Neuron (in vitro differentiated cells): ENCODE data around the gene VTI1B.
"Not testable (repeated sequence)": the region's sequence is repeated elsewhere in the genome, so short reads cannot be mapped to it uniquely, and the experiment has no call there.

Source experiments
- H2AFZ ChIP-seq: one replicate; pipeline ENCODE4 v1.6.1; 2013; ENCODE audit warnings: low read depth, mild to moderate bottlenecking, inconsistent platforms, low read length, moderate library complexity
- H3K27me3 ChIP-seq: one replicate; pipeline ENCODE4 v1.6.1; 2013; ENCODE audit warnings: low read length; ENCODE audit not compliant: insufficient read depth
- H3K36me3 ChIP-seq: one replicate; pipeline ENCODE4 v1.6.1; 2013; ENCODE audit warnings: low read length; ENCODE audit not compliant: insufficient read depth
- H3K4me1 ChIP-seq: one replicate; pipeline ENCODE4 v1.6.1; 2013; ENCODE audit warnings: low read length; ENCODE audit not compliant: insufficient read depth
- H3K4me3 ChIP-seq: 2 replicates; pipeline ENCODE4 v1.5.1; 2013; ENCODE audit warnings: mild to moderate bottlenecking, low read length, moderate library complexity
- H3K9me3 ChIP-seq: one replicate; pipeline ENCODE4 v1.6.1; 2013; ENCODE audit warnings: low read length

Gene VTI1B

DNA sequence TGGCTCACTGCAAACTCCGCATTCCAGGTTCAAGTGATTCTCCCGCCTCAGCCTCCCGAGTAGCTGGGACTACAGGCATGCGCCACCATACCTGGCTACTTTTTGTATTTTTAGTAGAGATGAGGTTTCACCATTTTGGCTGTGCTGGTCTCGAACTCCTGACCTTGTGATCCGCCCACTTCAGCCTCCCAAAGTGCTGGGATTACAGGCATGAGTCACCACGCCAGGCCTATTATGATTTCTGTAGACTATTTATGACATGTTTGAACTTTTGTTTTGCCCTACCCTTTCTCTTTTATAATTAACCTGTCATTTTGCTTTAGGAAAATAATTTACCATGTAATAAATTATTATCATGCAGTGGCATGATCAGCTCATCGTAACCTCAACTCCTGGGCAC lies 27.1 kb upstream of the VTI1B start, which contains the start of gene RDH12:
TSS of gene RDH12 (plus strand) at position 395 of the 400 bp plus-strand sequence. CDS start 20,757 bp downstream, outside the sequence.
- not testable (repeated sequence) for H3K36me3 ChIP-seq, H2AFZ ChIP-seq, H3K27me3 ChIP-seq, H3K9me3 ChIP-seq, H3K4me1 ChIP-seq, H3K4me3 ChIP-seq

GRCh38 chr14:67698179-67698578 lies 23.7 kb upstream of the VTI1B start:
- H3K36me3 ChIP-seq = peaks cover under 1% of the 10 kb centered on the region
- H3K4me1 ChIP-seq = peaks cover 6% of the 10 kb centered on the region
- H3K9me3 ChIP-seq = no peaks in the 10 kb centered on the region
- no peak overlapping the region for H2AFZ ChIP-seq
- no peaks in the 10 kb centered on the region for H3K27me3 ChIP-seq
- no peak overlapping the region for H3K4me3 ChIP-seq

- no peak overlapping the region for H3K4me3 ChIP-seq
- peaks cover 6% of the 10 kb centered on the region for H3K4me1 ChIP-seq
- no peak overlapping the region for H2AFZ ChIP-seq
- no peaks in the 10 kb centered on the region for H3K27me3 ChIP-seq
- peaks cover 12% of the 10 kb centered on the region for H3K36me3 ChIP-seq
- no peaks in the 10 kb centered on the region for H3K9me3 ChIP-seq
Observed at GRCh38 chr14:67697006-67697405, 22.6 kb upstream of the VTI1B start.

DNA sequence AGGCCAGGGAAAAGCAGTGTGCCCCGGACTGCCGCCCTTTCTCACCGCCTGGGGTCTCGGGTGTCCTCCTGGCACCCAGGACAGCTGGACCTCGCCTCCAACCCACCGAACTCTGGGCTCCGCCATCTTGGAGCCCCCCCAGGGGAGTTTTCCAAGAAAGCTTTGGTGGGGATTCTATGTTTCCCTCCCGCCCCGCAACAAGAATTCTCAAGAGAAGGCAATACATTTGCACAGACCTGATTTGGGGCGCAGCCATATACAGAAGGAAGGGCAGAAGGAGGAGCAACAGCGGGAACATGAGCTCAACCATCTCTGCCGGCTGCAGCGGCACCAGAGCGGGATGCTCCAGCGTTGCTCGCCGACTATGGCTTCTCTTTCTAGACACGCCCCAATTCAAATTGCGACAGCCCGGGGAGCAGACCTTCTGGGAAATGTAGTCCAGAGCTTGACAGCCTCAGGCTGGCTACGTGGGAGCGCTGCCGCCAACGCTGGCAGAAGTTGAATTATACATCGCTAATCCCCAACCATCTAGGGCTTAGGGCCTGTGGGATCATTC lies 21.0 kb upstream of the VTI1B start, which contains the start of gene RDH11:
TSS of gene RDH11 (minus strand) at position 371 of the 556 bp plus-strand sequence. CDS start at position 310, 61 bp downstream.
- H3K9me3 ChIP-seq = no peaks in the 10 kb centered on the region
- peaks cover 27% of the 10 kb centered on the region for H3K36me3 ChIP-seq
- peak within 1 kb of the TSS; percentile 92 for H3K4me3 ChIP-seq
- peak within 1 kb of the TSS; percentile 62 for H2AFZ ChIP-seq
- H3K4me1 ChIP-seq = peaks cover 6% of the 10 kb centered on the region
- H3K27me3 ChIP-seq = no peaks in the 10 kb centered on the region

GRCh38 chr14:67694791-67695393 lies 20.5 kb upstream of the VTI1B start:
- Histone ChIP-seq H3K4me1 (peaks cover 6% of the 10 kb centered on the region), H2AFZ (peak overlapping the region; percentile 62), H3K27me3 (no peaks in the 10 kb centered on the region)

DNA sequence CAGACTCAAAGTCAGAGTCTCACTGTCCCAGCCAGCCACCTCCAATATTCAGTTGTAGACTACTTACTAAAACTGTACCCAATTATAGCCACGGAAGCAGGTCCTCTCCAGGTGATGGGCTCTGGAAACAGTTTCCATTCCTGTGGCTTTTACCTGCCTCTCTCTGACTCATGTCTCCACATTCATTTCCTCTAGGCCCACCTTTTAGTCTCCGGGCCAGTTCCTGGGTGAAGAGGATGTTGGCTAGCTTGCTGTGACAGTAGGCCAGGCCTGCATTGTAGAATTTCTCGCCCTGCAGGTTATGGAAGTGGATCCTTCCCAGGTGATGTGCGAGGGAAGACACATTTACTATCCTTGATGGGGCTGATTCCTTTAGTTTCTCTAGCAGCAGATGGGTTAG lies 15.6 kb upstream of the VTI1B start:
- Histone ChIP-seq H3K9me3 (peaks cover 2% of the 10 kb centered on the region), H3K27me3 (no peaks in the 10 kb centered on the region), H3K4me3 (no peak overlapping the region), H3K36me3 (peaks cover 76% of the 10 kb centered on the region), H3K4me1 (peaks cover 6% of the 10 kb centered on the region), H2AFZ (no peak overlapping the region)

More at GRCh38 chr14:67694791-67695393, 20.5 kb upstream of the VTI1B start:
- Histone ChIP-seq H3K4me3 (peak overlapping the region; percentile 92), H3K9me3 (no peaks in the 10 kb centered on the region), H3K36me3 (peaks cover 32% of the 10 kb centered on the region)

- H3K4me3 ChIP-seq = no peak overlapping the region
- peaks cover 80% of the 10 kb centered on the region for H3K36me3 ChIP-seq
- no peak overlapping the region for H2AFZ ChIP-seq
- no peaks in the 10 kb centered on the region for H3K27me3 ChIP-seq
- no peaks in the 10 kb centered on the region for H3K4me1 ChIP-seq
- H3K9me3 ChIP-seq = peaks cover 2% of the 10 kb centered on the region
Observed at GRCh38 chr14:67683842-67684241, 9.4 kb upstream of the VTI1B start.

DNA sequence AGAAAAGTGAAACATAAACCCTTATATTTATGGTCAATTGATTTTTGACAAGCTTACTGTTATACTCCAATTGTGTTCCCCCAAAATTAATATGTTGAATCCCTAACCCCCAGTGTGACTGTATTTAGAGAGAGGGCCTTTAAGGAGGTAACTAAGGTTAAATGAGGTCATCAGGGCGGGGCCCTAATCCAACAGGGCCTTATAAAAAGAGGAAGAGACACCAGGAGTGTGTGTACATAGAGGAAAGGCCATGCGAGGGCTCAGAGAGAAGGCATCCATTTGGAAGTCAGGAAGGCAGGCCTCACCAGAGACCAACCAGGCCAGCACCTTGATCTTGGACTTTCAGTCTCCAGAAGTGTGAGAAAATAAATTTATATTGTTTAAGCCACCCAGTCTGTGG lies 6.5 kb upstream of the VTI1B start:
- peaks cover 5% of the 10 kb centered on the region for H3K4me1 ChIP-seq
- peaks cover under 1% of the 10 kb centered on the region for H3K9me3 ChIP-seq
- peaks cover 71% of the 10 kb centered on the region for H3K36me3 ChIP-seq
- no peak overlapping the region for H2AFZ ChIP-seq
- H3K27me3 ChIP-seq = no peaks in the 10 kb centered on the region
- H3K4me3 ChIP-seq = no peak overlapping the region

DNA sequence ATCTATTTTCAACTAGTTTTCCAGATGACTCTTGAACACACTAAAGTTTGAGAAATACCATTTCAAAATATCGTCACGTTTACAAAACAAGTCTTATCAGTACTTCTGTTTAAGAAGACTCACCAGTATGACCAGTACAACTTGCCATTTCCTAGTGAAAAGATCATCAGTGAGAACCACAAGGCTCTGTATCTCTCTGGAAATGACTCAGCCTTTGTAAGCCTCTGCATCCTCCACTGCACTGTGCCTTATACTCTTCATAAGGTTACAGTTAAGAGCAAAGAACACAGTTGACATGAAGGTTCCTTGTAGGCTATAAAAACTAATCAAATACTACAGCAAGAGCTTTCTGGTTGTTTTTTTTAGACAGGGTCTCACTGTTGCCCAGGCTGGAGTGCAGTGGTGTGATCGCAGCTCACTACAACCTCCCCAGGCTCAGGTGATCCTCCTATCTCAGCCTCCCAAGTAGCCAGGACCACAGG lies 5.7 kb upstream of the VTI1B start:
- Histone ChIP-seq H3K27me3 (no peaks in the 10 kb centered on the region), H2AFZ (no peak overlapping the region), H3K9me3 (no peaks in the 10 kb centered on the region), H3K36me3 (peaks cover 63% of the 10 kb centered on the region), H3K4me1 (peaks cover 5% of the 10 kb centered on the region), H3K4me3 (no peak overlapping the region)

DNA sequence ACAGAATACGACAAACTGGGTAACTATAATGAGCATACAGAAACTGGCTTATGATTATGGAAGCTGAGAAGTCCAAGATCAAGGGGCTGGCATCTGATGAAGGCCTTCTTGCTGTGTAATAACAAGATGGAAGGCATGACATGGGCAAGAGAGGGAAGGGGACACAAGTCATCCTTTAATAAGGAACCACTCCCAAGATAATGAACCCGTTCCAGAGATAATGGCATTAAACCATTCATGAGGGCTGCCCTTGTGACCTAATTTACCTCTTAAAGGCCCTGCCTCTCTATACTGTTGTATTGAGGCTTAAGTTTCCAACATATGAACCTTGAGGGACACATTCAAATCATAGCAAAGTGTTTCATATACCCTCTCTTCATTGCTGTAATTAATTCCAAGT lies 4.6 kb upstream of the VTI1B start:
- no peak overlapping the region for H2AFZ ChIP-seq
- no peaks in the 10 kb centered on the region for H3K27me3 ChIP-seq
- H3K4me1 ChIP-seq = peaks cover 5% of the 10 kb centered on the region
- H3K36me3 ChIP-seq = peaks cover 51% of the 10 kb centered on the region
- H3K9me3 ChIP-seq = no peaks in the 10 kb centered on the region
- H3K4me3 ChIP-seq = no peak overlapping the region

- H3K4me1 ChIP-seq = peaks cover 18% of the 10 kb centered on the region
- peak overlapping the region; percentile 90 for H2AFZ ChIP-seq
- H3K36me3 ChIP-seq = peaks cover 22% of the 10 kb centered on the region
- H3K4me3 ChIP-seq = peak overlapping the region; percentile 55
- H3K27me3 ChIP-seq = no peaks in the 10 kb centered on the region
- H3K9me3 ChIP-seq = no peaks in the 10 kb centered on the region
Observed at GRCh38 chr14:67675219-67675582, 769 bp upstream of the VTI1B start.

GRCh38 chr14:67674139-67674479 lies 323 bp downstream of the VTI1B start:
- no peaks in the 10 kb centered on the region for H3K9me3 ChIP-seq
- H3K4me3 ChIP-seq = peak overlapping the region; percentile 55
- H2AFZ ChIP-seq = peak overlapping the region; percentile 90
- peaks cover 18% of the 10 kb centered on the region for H3K4me1 ChIP-seq
- H3K36me3 ChIP-seq = peaks cover 22% of the 10 kb centered on the region
- no peaks in the 10 kb centered on the region for H3K27me3 ChIP-seq

GRCh38 chr14:67673451-67673850 lies 981 bp downstream of the VTI1B start:
- H3K36me3 ChIP-seq = peaks cover 18% of the 10 kb centered on the region
- H3K27me3 ChIP-seq = no peaks in the 10 kb centered on the region
- H3K9me3 ChIP-seq = no peaks in the 10 kb centered on the region
- no peak overlapping the region for H2AFZ ChIP-seq
- H3K4me1 ChIP-seq = peaks cover 18% of the 10 kb centered on the region
- H3K4me3 ChIP-seq = peak overlapping the region; percentile 55
